ENCODE results near the gene AFAP1L2. TPM values are rescaled to one million over a fixed set of nuclear protein-coding genes. Genes with fewer than 3 reads are reported as not detected.

AFAP1L2 gene
- total RNA-seq, 2 donors from 2014 or later, result 10.5 to 17.9 TPM

GRCh38 chr10:114301177-114301576 lies 103.1 kb downstream of the AFAP1L2 start:
- DNase-seq (no peak), ATAC-seq (no peak)
- Histone ChIP-seq H3K4me3 (no peak overlapping the region), H3K9me3 (no peaks in the 10 kb centered on the region), H3K27ac (no peak overlapping the region), H3K36me3 (replicated peaks in 1 of 2; ENCODE audit: insufficient read depth in 1 of 2, low read depth in 2 of 2) (peaks cover 0 to 11% of the 10 kb centered on the region in 2 donors), H3K4me1 (peaks cover 10% of the 10 kb centered on the region), H3K27me3 (no peaks in the 10 kb centered on the region)
- intact Hi-C loops (cut with DNase I), result loop anchor here (10.0 kb wide), 2 partner anchors 244 to 484 kb away; no protein-coding TSS in a partner anchor
- TF ChIP-seq CTCF (IDR thresholded peaks at IDR 0.05), result no peak
- no peak for TF ChIP-seq POLR2A (IDR thresholded peaks at IDR 0.05)
- WGBS, 2 donors, result 89% methylated on average over 6 to 9 of the region's 9 CpGs

- ATAC-seq, result no peak
- no peak overlapping the region for H3K27ac ChIP-seq
- H3K27me3 ChIP-seq, result no peaks in the 10 kb centered on the region
- peaks cover 0 to 9% (median 0%) of the 10 kb centered on the region in 3 donors for H3K9me3 ChIP-seq
- peaks cover 10% of the 10 kb centered on the region for H3K4me1 ChIP-seq
- intact Hi-C loops (cut with DNase I), result loop anchor here (10.0 kb wide), 2 partner anchors 245 to 485 kb away; no protein-coding TSS in a partner anchor
- H3K4me3 ChIP-seq, result no peak overlapping the region
- TF ChIP-seq CTCF (IDR thresholded peaks at IDR 0.05) (no peak), POLR2A (IDR thresholded peaks at IDR 0.05) (no peak)
- H3K36me3 ChIP-seq (replicated peaks in 1 of 2; ENCODE audit: insufficient read depth in 1 of 2, low read depth in 2 of 2), result peaks cover 0 to 11% of the 10 kb centered on the region in 2 donors
- no peak for DNase-seq
- 79 to 90% methylated on average over 5 to 16 of the region's 16 CpGs for WGBS, 2 donors
Observed at GRCh38 chr10:114300036-114300645, 104.2 kb downstream of the AFAP1L2 start.

GRCh38 chr10:114297136-114297705 lies 107.1 kb downstream of the AFAP1L2 start:
- TF ChIP-seq POLR2A (IDR thresholded peaks at IDR 0.05) (no peak), CTCF (IDR thresholded peaks at IDR 0.05) (no peak)
- Histone ChIP-seq H3K4me1 (no peaks in the 10 kb centered on the region), H3K36me3 (replicated peaks in 1 of 2; ENCODE audit: insufficient read depth in 1 of 2, low read depth in 2 of 2) (peaks cover 0 to 11% of the 10 kb centered on the region in 2 donors), H3K4me3 (no peak overlapping the region), H3K9me3 (peaks cover 0 to 9% (median 0%) of the 10 kb centered on the region in 3 donors), H3K27ac (no peak overlapping the region), H3K27me3 (no peaks in the 10 kb centered on the region)
- DNase-seq, result no peak
- WGBS, 2 donors, result 94 to 95% methylated on average over 10 to 11 of the region's 14 CpGs
- intact Hi-C loops (cut with DNase I), result no loop called here
- ATAC-seq, result no peak

- Histone ChIP-seq H3K36me3 (replicated peaks in 1 of 2; ENCODE audit: insufficient read depth in 1 of 2, low read depth in 2 of 2) (peaks cover 0 to 11% of the 10 kb centered on the region in 2 donors), H3K9me3 (peaks cover 0 to 9% (median 0%) of the 10 kb centered on the region in 3 donors), H3K27ac (no peak overlapping the region), H3K4me3 (no peak overlapping the region), H3K4me1 (no peaks in the 10 kb centered on the region), H3K27me3 (no peaks in the 10 kb centered on the region)
- TF ChIP-seq CTCF (IDR thresholded peaks at IDR 0.05) (no peak), POLR2A (IDR thresholded peaks at IDR 0.05) (no peak)
- intact Hi-C loops (cut with DNase I), result no loop called here
- WGBS, 2 donors, result 0% methylated on average over 1 of the region's 1 CpG
- ATAC-seq (no peak), DNase-seq (no peak)
Observed at GRCh38 chr10:114295393-114295792, 108.9 kb downstream of the AFAP1L2 start.

All from body of pancreas (tissue), 4 donors.